Neuronal stem cell (in vitro differentiated cells): ENCODE results near the gene TFAP2C.

ENCODE experiments used
- DNase-seq: peaks from one replicate; pipeline ENCODE4 v3.0.0-alpha.2; 2013; ENCODE audit warnings: low spot score
- H2AFZ ChIP-seq: one replicate; pipeline ENCODE4 v1.6.1; 2013; ENCODE audit warnings: mild to moderate bottlenecking, low read length, inconsistent platforms
- H2AK5ac ChIP-seq: 2 replicates; pipeline ENCODE4 v1.6.1; 2013; ENCODE audit warnings: low read depth, mild to moderate bottlenecking, inconsistent platforms, low read length, moderate library complexity, mixed read lengths
- H2BK120ac ChIP-seq: 2 replicates; pipeline ENCODE4 v1.6.1; 2013; ENCODE audit warnings: low read depth, mild to moderate bottlenecking, inconsistent platforms, low read length, moderate library complexity, mixed read lengths
- H2BK12ac ChIP-seq: one replicate; pipeline ENCODE4 v1.6.1; 2013; ENCODE audit warnings: low read length, inconsistent platforms
- H2BK15ac ChIP-seq: 2 replicates; pipeline ENCODE4 v1.6.1; 2013; ENCODE audit warnings: mild to moderate bottlenecking, low read length, inconsistent platforms, mixed read lengths
- H2BK5ac ChIP-seq: one replicate; pipeline ENCODE4 v1.6.1; 2013; ENCODE audit warnings: inconsistent platforms, mild to moderate bottlenecking, low read length, moderate library complexity
- H3K14ac ChIP-seq: one replicate; pipeline ENCODE4 v1.6.1; 2013; ENCODE audit warnings: low read length, inconsistent platforms
- H3K18ac ChIP-seq: 2 replicates; pipeline ENCODE4 v1.6.1; 2013; ENCODE audit warnings: low read length, inconsistent platforms
- H3K23ac ChIP-seq: 2 replicates; pipeline ENCODE4 v1.6.1; 2013; ENCODE audit warnings: low read depth, mild to moderate bottlenecking, mixed read lengths, low read length, inconsistent platforms; ENCODE audit not compliant: poor library complexity
- H3K27ac ChIP-seq: replicated peaks from 3 replicates; pipeline ENCODE4 v1.5.1; 2013; ENCODE audit warnings: low read length, inconsistent platforms
- H3K27me3 ChIP-seq, 3 experiments: 2 replicates each; pipeline ENCODE4 v1.6.1; 2013; ENCODE audit warnings: low read length in 3 of 3, mild to moderate bottlenecking in 2 of 3, inconsistent platforms in 1 of 3, low read depth in 1 of 3, mixed read lengths in 1 of 3, moderate library complexity in 1 of 3; ENCODE audit not compliant: control insufficient read depth in 3 of 3, insufficient read depth in 3 of 3
- H3K36me3 ChIP-seq, 2 donors: replicated peaks in 1 of 2; 2 replicates each; pipeline ENCODE4 v1.6.1; 2013; ENCODE audit warnings: low read length in 2 of 2; ENCODE audit not compliant: control insufficient read depth in 2 of 2, insufficient read depth in 2 of 2
- H3K4ac ChIP-seq: 2 replicates; pipeline ENCODE4 v1.6.1; 2013; ENCODE audit warnings: inconsistent platforms, mild to moderate bottlenecking, low read length, moderate library complexity
- H3K4me1 ChIP-seq, 2 donors: 1 replicate in 1 of 2; 2 replicates in 1 of 2; pipeline ENCODE4 v1.6.1; 2013; ENCODE audit warnings: low read length in 2 of 2, low read depth in 1 of 2; ENCODE audit not compliant: control insufficient read depth in 2 of 2, insufficient read depth in 1 of 2
- H3K4me2 ChIP-seq: one replicate; pipeline ENCODE4 v1.6.1; 2013; ENCODE audit warnings: mild to moderate bottlenecking, low read length, inconsistent platforms; ENCODE audit not compliant: insufficient read depth, poor library complexity, severe bottlenecking
- H3K4me3 ChIP-seq, 2 donors: 2 replicates each; pipeline ENCODE4 v1.5.1; 2013; ENCODE audit warnings: low read length in 2 of 2, mild to moderate bottlenecking in 2 of 2, inconsistent platforms in 1 of 2, moderate library complexity in 1 of 2
- H3K79me1 ChIP-seq: one replicate; pipeline ENCODE4 v1.6.1; 2013; ENCODE audit warnings: low read depth, mild to moderate bottlenecking, inconsistent platforms, low read length, moderate library complexity
- H3K9ac ChIP-seq: one replicate; pipeline ENCODE4 v1.6.1; 2013; ENCODE audit warnings: mild to moderate bottlenecking, low read depth, low read length, inconsistent platforms; ENCODE audit not compliant: poor library complexity
- H3K9me3 ChIP-seq, 2 donors: replicated peaks in 1 of 2; 2 replicates each; pipeline versions ENCODE3 to v1.6.1; 2013; ENCODE audit warnings: low read length in 2 of 2, mild to moderate bottlenecking in 2 of 2, inconsistent platforms in 1 of 2, low read depth in 1 of 2, mixed read lengths in 1 of 2, moderate library complexity in 1 of 2; ENCODE audit not compliant: control insufficient read depth in 2 of 2, insufficient read depth in 1 of 2
- H4K8ac ChIP-seq: one replicate; pipeline ENCODE4 v1.6.1; 2013; ENCODE audit warnings: low read depth, mild to moderate bottlenecking, inconsistent platforms, low read length, moderate library complexity
- H4K91ac ChIP-seq: one replicate; pipeline ENCODE4 v1.6.1; 2013; ENCODE audit warnings: low read length, low read depth, mild to moderate bottlenecking, inconsistent platforms; ENCODE audit not compliant: poor library complexity
- WGBS, 2 donors: extraction: QIAGEN DNeasy Blood & Tissue Kit; methylation state at CpG; one replicate each; pipeline ENCODE4 v1.1.7; 2013; ENCODE audit warnings: missing lambda C conversion rate in 2 of 2, mixed read lengths in 1 of 2; ENCODE audit not compliant: insufficient read length in 2 of 2, insufficient replicate concordance in 1 of 2; ENCODE audit errors: extremely low coverage in 2 of 2; 5-methylcytosine and 5-hydroxymethylcytosine counted together

TFAP2C gene

DNA sequence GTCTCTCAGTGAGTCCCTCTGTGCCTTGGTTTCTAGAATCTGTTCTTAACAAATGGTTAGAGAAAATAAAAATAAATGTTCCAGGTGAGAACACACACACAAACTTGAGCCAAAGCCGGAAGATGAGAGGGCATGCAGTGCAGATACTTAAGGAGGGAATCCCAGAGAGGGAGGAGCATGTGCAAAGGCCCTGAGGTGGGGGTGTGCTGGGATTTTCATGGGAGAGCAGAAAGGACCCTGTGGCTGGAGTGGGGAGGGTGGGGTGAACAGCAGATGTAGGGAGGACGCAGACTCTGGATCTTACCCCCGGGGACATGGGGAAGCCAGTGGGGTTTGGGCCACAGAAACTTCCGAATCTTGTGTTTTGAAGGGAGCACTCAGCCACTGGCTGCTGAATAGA lies 17.5 kb downstream of the TFAP2C start:
- Histone ChIP-seq H3K79me1 (no peaks in the 10 kb centered on the region), H3K4me1 (no peaks in the 10 kb centered on the region), H3K4ac (no peak overlapping the region), H3K27ac (no peak overlapping the region), H2BK15ac (no peak overlapping the region), H3K27me3 (no peaks in the 10 kb centered on the region), H4K8ac (no peak overlapping the region), H3K4me2 (no peak overlapping the region), H3K23ac (no peak overlapping the region), H2BK12ac (no peak overlapping the region), H3K36me3 (no peaks in the 10 kb centered on the region), H3K9me3 (peaks cover 0 to 3% of the 10 kb centered on the region in 2 donors), H3K9ac (no peak overlapping the region), H3K18ac (no peak overlapping the region), H3K14ac (no peak overlapping the region), H2AFZ (no peak overlapping the region), H4K91ac (no peak overlapping the region), H2AK5ac (no peak overlapping the region), H2BK120ac (no peak overlapping the region), H3K4me3 (no peak overlapping the region), H2BK5ac (no peak overlapping the region)
- no CpG with 5 or more reads among the region's 4 CpGs for WGBS, 2 donors
- DNase-seq = no peak

GRCh38 chr20:56653211-56653610 lies 24.1 kb downstream of the TFAP2C start:
- no peak overlapping the region for H2BK120ac ChIP-seq
- no peak overlapping the region for H3K14ac ChIP-seq
- no peak overlapping the region for H4K8ac ChIP-seq
- H3K27me3 ChIP-seq = no peaks in the 10 kb centered on the region
- no peaks in the 10 kb centered on the region for H3K36me3 ChIP-seq
- H3K79me1 ChIP-seq = no peaks in the 10 kb centered on the region
- no peak overlapping the region for H3K4ac ChIP-seq
- no peak overlapping the region for H4K91ac ChIP-seq
- no peak overlapping the region for H3K4me3 ChIP-seq
- peaks cover 0 to 2% of the 10 kb centered on the region in 2 donors for H3K9me3 ChIP-seq
- no peak overlapping the region for H3K4me2 ChIP-seq
- no peak overlapping the region for H2AK5ac ChIP-seq
- H3K18ac ChIP-seq = no peak overlapping the region
- no peaks in the 10 kb centered on the region for H3K4me1 ChIP-seq
- H2BK5ac ChIP-seq = no peak overlapping the region
- H3K9ac ChIP-seq = no peak overlapping the region
- no peak for DNase-seq
- H2BK12ac ChIP-seq = no peak overlapping the region
- H2AFZ ChIP-seq = no peak overlapping the region
- no peak overlapping the region for H2BK15ac ChIP-seq
- no peak overlapping the region for H3K23ac ChIP-seq
- WGBS, 2 donors = no CpG with 5 or more reads among the region's 4 CpGs
- H3K27ac ChIP-seq = no peak overlapping the region

GRCh38 chr20:56656632-56657031 lies 27.5 kb downstream of the TFAP2C start:
- Histone ChIP-seq H3K4me3 (no peak overlapping the region), H3K36me3 (no peaks in the 10 kb centered on the region), H3K27me3 (no peaks in the 10 kb centered on the region), H3K4me2 (no peak overlapping the region), H2AK5ac (no peak overlapping the region), H3K9ac (no peak overlapping the region), H2BK15ac (no peak overlapping the region), H3K9me3 (peaks cover 0 to 2% of the 10 kb centered on the region in 2 donors), H3K14ac (no peak overlapping the region), H4K8ac (no peak overlapping the region), H3K79me1 (no peaks in the 10 kb centered on the region), H3K4me1 (no peaks in the 10 kb centered on the region), H3K27ac (no peak overlapping the region), H3K23ac (no peak overlapping the region), H2BK12ac (no peak overlapping the region), H2BK5ac (no peak overlapping the region), H3K4ac (no peak overlapping the region), H4K91ac (no peak overlapping the region), H2BK120ac (no peak overlapping the region), H2AFZ (no peak overlapping the region), H3K18ac (no peak overlapping the region)
- DNase-seq = no peak
- no CpG with 5 or more reads among the region's 7 CpGs for WGBS, 2 donors

DNA sequence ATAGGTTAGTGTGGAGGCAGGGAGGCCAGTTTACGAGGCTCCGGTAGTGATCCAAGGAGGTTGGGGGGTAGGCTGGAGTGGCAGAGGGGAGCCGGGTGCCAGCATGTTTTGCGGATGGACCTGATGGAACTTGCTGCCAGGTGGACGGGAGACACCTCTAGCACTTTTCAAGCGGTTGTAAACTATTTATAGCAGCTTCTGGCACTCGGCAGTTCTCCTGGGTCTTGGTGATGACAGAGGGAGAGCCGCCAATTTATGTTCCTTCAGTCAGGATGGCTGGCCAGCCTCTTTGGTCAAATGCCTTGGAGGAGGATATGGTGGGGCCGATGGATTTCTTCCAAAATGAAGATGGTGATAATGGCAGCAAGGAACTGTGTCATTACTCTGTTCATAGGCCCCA lies 28.8 kb downstream of the TFAP2C start:
- Histone ChIP-seq H3K4ac (no peak overlapping the region), H3K4me2 (no peak overlapping the region), H3K9ac (no peak overlapping the region), H3K18ac (no peak overlapping the region), H3K4me3 (no peak overlapping the region), H3K36me3 (no peaks in the 10 kb centered on the region), H2BK15ac (no peak overlapping the region), H2AFZ (no peak overlapping the region), H2BK5ac (no peak overlapping the region), H3K9me3 (peaks cover 0 to 2% of the 10 kb centered on the region in 2 donors), H2AK5ac (no peak overlapping the region), H3K27me3 (no peaks in the 10 kb centered on the region), H3K27ac (no peak overlapping the region), H2BK12ac (no peak overlapping the region), H3K4me1 (no peaks in the 10 kb centered on the region), H2BK120ac (no peak overlapping the region), H3K14ac (no peak overlapping the region), H3K23ac (no peak overlapping the region), H4K8ac (no peak overlapping the region), H3K79me1 (no peaks in the 10 kb centered on the region), H4K91ac (no peak overlapping the region)
- DNase-seq = no peak
- WGBS, 2 donors = no CpG with 5 or more reads among the region's 9 CpGs
